Measurements from ENCODE around the gene MPIG6B. TPM values are rescaled to one million over a fixed set of nuclear protein-coding genes. Genes with fewer than 3 reads are reported as not detected.

Gene MPIG6B
- total RNA-seq, 1 donor from 2014 or later: not detected

DNA sequence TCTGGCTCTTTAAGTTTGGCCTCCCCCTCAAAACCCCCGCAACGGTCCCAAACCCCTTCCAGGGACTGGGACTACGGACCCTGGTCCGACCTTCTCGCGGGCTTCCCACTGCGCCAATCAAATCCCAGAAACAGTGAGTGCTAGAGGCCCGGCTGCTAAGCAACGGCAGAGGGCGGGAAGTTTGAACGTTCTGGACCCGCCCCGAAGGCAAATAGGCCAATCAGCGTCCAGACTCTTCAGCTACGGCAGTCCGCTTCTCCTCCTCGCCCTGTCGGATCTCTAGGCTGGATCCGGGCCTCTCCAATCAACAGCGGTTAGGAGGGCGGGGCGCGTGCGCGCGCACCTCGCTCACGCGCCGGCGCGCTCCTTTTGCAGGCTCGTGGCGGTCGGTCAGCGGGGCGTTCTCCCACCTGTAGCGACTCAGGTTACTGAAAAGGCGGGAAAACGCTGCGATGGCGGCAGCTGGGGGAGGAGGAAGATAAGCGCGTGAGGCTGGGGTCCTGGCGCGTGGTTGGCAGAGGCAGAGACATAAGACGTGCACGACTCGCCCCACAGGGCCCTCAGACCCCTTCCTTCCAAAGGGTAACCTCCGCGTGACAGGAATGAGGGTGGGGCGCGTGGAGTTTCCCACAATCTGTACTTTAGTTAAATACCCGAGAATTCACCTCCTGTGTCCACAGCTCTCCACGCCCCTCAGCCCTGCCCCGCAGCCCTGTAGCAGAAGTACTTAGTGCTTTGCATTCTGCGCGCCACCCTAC, 16.6 kb downstream of the MPIG6B start, which contains the start of gene MSH5:
TSS of gene MSH5 (plus strand) at position 367 of the 758 bp plus-strand sequence. CDS start 462 bp downstream, outside the sequence.
- H3K9me3 Mint-ChIP-seq: no peaks in the 10 kb centered on the region
- peaks cover 31% of the 10 kb centered on the region for H3K36me3 Mint-ChIP-seq (ENCODE audit: low read depth)
- peak; percentile 97 for DNase-seq (ENCODE audit: low spot score)
- H3K27ac Mint-ChIP-seq: peak within 1 kb of the TSS; percentile 99
- peaks cover 64% of the 10 kb centered on the region for H3K4me1 Mint-ChIP-seq (ENCODE audit: low read depth)
- H3K4me3 Mint-ChIP-seq: peak within 1 kb of the TSS; percentile 98
- H3K27me3 Mint-ChIP-seq (ENCODE audit: insufficient read depth): peaks cover 3% of the 10 kb centered on the region
- intact Hi-C loops (cut with micrococcal nuclease): loop anchor here (1.0 to 5.0 kb wide), 9 partner anchors 55 to 438 kb away; partner anchors contain the start of genes ATP6V1G2, HSPA1B, LTA and NFKBIL1

DNA sequence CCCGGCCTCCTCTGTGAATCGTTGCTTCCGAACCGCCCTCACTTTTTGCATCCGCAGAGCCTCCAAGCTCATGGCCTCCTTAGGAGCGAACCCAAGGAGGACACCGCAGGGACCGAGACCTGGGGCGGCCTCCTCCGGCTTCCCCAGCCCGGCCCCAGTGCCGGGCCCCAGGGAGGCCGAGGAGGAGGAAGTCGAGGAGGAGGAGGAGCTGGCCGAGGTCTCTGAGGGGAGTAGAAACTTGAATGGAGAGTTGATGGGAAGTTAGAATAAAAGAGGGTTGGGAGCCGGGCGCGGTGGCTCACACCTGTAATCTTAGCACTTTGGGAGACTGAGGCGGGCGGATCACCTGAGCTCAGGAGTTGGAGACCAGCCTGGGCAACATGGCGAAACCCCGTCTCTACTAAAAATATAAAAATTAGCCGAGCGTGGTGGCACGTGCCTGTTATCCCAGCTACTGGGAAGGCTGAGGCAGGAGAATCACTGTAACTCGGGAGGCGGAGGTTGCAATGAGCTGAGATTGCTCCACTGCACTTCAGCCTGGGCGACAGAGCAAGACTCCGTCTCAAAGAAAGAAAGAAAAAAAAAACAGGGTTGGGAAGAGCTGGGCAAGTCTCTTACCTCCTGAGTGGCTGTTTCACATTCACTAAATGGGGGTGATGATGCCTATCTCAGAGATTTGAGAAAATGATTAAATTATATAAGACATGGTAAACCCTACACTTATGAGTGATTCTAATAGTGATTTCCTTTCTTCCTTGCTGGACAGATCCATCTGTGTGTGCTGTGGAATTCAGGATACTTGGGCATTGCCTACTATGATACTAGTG, 17.4 kb downstream of the MPIG6B start:
- H3K27ac Mint-ChIP-seq: peak overlapping the region; percentile 99
- peaks cover 3% of the 10 kb centered on the region for H3K27me3 Mint-ChIP-seq (ENCODE audit: insufficient read depth)
- H3K4me1 Mint-ChIP-seq (ENCODE audit: low read depth): peaks cover 61% of the 10 kb centered on the region
- H3K4me3 Mint-ChIP-seq: peak overlapping the region; percentile 90
- peaks cover 30% of the 10 kb centered on the region for H3K36me3 Mint-ChIP-seq (ENCODE audit: low read depth)
- intact Hi-C loops (cut with micrococcal nuclease): no loop called here
- H3K9me3 Mint-ChIP-seq: no peaks in the 10 kb centered on the region
- DNase-seq (ENCODE audit: low spot score): no peak

GRCh38 chr6:31741815-31742214, 18.6 kb downstream of the MPIG6B start:
- peaks cover 58% of the 10 kb centered on the region for H3K4me1 Mint-ChIP-seq (ENCODE audit: low read depth)
- intact Hi-C loops (cut with micrococcal nuclease): no loop called here
- peak overlapping the region; percentile 90 for H3K4me3 Mint-ChIP-seq
- H3K36me3 Mint-ChIP-seq (ENCODE audit: low read depth): peaks cover 29% of the 10 kb centered on the region
- no peak for DNase-seq (ENCODE audit: low spot score)
- no peaks in the 10 kb centered on the region for H3K27me3 Mint-ChIP-seq (ENCODE audit: insufficient read depth)
- no peak overlapping the region for H3K27ac Mint-ChIP-seq
- no peaks in the 10 kb centered on the region for H3K9me3 Mint-ChIP-seq

DNA sequence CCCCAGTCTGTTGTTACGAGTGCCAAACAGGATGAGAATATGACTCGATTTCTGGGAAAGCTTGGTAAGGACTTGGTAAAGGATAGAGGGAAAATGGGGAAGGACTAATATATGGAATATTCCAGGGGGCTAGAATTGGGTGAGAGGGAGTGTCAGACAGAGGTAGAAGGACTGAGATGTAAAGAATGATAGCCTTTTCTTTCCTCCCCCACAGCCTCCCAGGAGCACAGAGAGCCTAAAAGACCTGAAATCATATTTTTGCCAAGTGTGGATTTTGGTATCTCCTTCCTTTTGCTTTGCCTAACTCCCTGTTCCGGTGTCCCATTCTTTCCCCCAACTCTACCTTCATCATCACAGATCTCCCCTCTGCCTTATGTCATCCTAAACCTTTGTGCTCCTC, 19.7 kb downstream of the MPIG6B start:
- H3K36me3 Mint-ChIP-seq (ENCODE audit: low read depth): peaks cover 32% of the 10 kb centered on the region
- intact Hi-C loops (cut with micrococcal nuclease): no loop called here

GRCh38 chr6:31744422-31744821, 21.2 kb downstream of the MPIG6B start:
- H3K4me3 Mint-ChIP-seq: no peak overlapping the region
- peaks cover 35% of the 10 kb centered on the region for H3K36me3 Mint-ChIP-seq (ENCODE audit: low read depth)
- H3K4me1 Mint-ChIP-seq (ENCODE audit: low read depth): peaks cover 32% of the 10 kb centered on the region
- peak overlapping the region; percentile 57 for H3K27ac Mint-ChIP-seq
- no peaks in the 10 kb centered on the region for H3K9me3 Mint-ChIP-seq
- no peak for DNase-seq (ENCODE audit: low spot score)
- H3K27me3 Mint-ChIP-seq (ENCODE audit: insufficient read depth): no peaks in the 10 kb centered on the region
- intact Hi-C loops (cut with micrococcal nuclease): no loop called here

More for the DNA sequence above, 19.7 kb downstream of the MPIG6B start:
- H3K27me3 Mint-ChIP-seq (ENCODE audit: insufficient read depth): no peaks in the 10 kb centered on the region
- peaks cover 47% of the 10 kb centered on the region for H3K4me1 Mint-ChIP-seq (ENCODE audit: low read depth)
- H3K9me3 Mint-ChIP-seq: no peaks in the 10 kb centered on the region
- H3K4me3 Mint-ChIP-seq: peak overlapping the region; percentile 13
- no peak overlapping the region for H3K27ac Mint-ChIP-seq
- no peak for DNase-seq (ENCODE audit: low spot score)

DNA sequence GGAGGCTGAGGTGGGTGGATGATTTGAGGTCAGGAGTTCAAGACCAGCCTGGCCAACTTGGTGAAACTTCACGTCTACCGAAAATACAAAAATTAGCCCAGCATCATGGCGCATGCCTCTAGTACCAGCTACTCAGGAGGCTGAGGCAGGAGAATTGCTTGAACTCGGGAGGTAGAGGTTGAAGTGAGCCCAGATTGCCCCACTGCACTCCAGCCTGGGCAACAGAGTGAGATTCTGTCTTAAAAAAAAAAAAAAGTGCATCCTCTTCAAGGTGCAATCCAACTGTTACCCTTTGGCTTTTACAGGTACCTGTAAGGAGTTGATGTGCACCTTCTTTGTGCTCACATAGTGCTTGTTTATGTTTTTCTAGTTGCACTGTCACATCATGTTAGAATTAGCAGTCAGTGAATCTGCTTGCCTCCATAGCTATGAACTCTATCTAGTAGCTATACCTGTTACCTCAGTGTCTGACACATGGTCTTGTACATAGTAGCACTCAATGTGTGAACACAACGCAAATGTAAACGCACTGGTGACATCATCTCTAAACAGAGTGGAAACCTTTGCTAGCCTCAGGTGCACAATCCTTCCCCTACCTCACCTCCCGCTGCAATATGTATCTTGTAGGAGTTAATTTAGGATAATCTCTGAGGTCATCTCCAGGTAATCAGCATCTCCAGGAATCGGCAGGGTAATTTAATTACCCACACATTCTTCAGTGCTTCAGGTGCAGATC, 26.3 kb downstream of the MPIG6B start:
- Mint-ChIP-seq H3K36me3 (ENCODE audit: low read depth) (peaks cover 23% of the 10 kb centered on the region), H3K27me3 (ENCODE audit: insufficient read depth) (no peaks in the 10 kb centered on the region), H3K27ac (no peak overlapping the region), H3K9me3 (no peaks in the 10 kb centered on the region), H3K4me3 (no peak overlapping the region), H3K4me1 (ENCODE audit: low read depth) (peaks cover 6% of the 10 kb centered on the region)
- DNase-seq (ENCODE audit: low spot score): no peak
- intact Hi-C loops (cut with micrococcal nuclease): no loop called here

- Mint-ChIP-seq H3K9me3 (no peaks in the 10 kb centered on the region), H3K4me3 (no peak overlapping the region), H3K27me3 (ENCODE audit: insufficient read depth) (no peaks in the 10 kb centered on the region), H3K36me3 (ENCODE audit: low read depth) (peaks cover 18% of the 10 kb centered on the region), H3K4me1 (ENCODE audit: low read depth) (peaks cover 5% of the 10 kb centered on the region), H3K27ac (no peak overlapping the region)
- intact Hi-C loops (cut with micrococcal nuclease): no loop called here
- DNase-seq (ENCODE audit: low spot score): no peak
Observed at GRCh38 chr6:31750411-31751022, 27.3 kb downstream of the MPIG6B start.

DNA sequence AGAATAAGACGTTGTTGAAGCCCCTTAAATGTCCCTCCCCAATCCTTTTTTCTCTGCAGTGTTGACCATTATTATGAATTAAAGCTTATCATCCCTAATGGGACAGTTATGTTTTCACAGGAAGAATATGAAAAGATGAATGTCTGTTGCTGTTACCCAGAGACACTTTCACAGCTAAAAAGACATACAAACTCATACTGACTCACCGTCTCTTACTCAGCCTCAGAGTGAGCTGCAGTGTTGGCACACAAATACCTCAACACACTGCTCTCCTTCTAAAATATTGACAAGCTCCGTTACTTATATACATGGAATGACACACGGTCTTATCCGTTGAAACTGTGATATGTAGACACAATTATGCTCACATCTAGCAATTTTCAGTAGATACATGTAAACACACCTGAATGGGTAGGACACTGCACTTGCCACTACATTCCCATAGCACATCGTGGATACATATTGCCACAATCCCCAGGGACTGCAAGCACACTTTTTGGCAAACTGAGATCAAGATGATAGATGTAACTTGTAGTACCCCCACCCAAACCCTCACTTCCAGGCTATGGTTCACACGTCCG, 29.7 kb downstream of the MPIG6B start:
- no peak for DNase-seq (ENCODE audit: low spot score)
- Mint-ChIP-seq H3K36me3 (ENCODE audit: low read depth) (peaks cover 13% of the 10 kb centered on the region), H3K9me3 (no peaks in the 10 kb centered on the region), H3K4me1 (ENCODE audit: low read depth) (peaks cover 5% of the 10 kb centered on the region), H3K4me3 (no peak overlapping the region), H3K27ac (no peak overlapping the region), H3K27me3 (ENCODE audit: insufficient read depth) (no peaks in the 10 kb centered on the region)
- intact Hi-C loops (cut with micrococcal nuclease): no loop called here

DNA sequence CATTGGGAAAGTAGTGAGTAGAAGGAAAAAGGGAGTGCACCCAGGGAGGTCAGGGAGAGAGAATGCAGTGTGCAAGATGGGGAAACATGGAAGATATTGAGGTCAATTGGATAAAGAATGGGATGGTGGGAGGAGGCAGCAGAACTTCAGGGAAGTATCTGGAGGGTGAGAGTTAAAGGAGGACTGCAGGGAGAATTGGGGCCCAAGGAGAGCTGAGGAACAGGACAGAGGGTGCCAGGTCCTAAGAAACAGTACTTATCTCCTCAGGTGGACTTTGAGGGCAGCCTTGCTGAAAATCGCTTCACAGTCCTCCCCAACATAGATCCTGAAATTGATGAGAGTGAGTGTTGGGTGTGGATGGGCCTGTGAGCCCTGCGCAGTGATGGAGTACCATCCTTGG, 35.1 kb downstream of the MPIG6B start:
- Mint-ChIP-seq H3K9me3 (no peaks in the 10 kb centered on the region), H3K4me1 (ENCODE audit: low read depth) (no peaks in the 10 kb centered on the region), H3K27me3 (ENCODE audit: insufficient read depth) (no peaks in the 10 kb centered on the region), H3K27ac (no peak overlapping the region), H3K36me3 (ENCODE audit: low read depth) (peaks cover 28% of the 10 kb centered on the region), H3K4me3 (no peak overlapping the region)
- no peak for DNase-seq (ENCODE audit: low spot score)
- intact Hi-C loops (cut with micrococcal nuclease): no loop called here

DNA sequence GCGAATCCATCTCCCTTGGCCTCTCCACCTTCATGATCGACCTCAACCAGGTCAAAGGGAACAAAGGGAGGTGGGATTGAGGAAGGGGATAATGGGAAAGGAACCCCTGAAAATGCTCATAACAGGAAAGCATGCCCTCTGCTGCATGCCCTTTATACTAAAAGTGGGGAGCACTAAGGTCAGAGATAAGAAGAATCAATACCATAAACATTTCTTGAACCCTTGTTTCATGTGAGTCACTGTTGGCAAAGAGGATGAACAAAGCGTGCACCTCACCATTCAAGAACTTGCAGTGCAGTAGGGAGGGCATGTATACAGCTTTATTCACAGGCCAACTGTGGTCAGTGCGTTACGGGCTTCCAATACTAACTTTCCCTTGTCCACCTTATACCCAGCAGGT, 37.6 kb downstream of the MPIG6B start:
- Mint-ChIP-seq H3K36me3 (ENCODE audit: low read depth) (peaks cover 30% of the 10 kb centered on the region), H3K4me1 (ENCODE audit: low read depth) (no peaks in the 10 kb centered on the region), H3K4me3 (no peak overlapping the region), H3K9me3 (no peaks in the 10 kb centered on the region), H3K27ac (no peak overlapping the region), H3K27me3 (ENCODE audit: insufficient read depth) (no peaks in the 10 kb centered on the region)
- no peak for DNase-seq (ENCODE audit: low spot score)
- intact Hi-C loops (cut with micrococcal nuclease): no loop called here

GRCh38 chr6:31761343-31761742, 38.2 kb downstream of the MPIG6B start:
- H3K27me3 Mint-ChIP-seq (ENCODE audit: insufficient read depth): no peaks in the 10 kb centered on the region
- H3K27ac Mint-ChIP-seq: no peak overlapping the region
- H3K36me3 Mint-ChIP-seq (ENCODE audit: low read depth): peaks cover 30% of the 10 kb centered on the region
- no peak overlapping the region for H3K4me3 Mint-ChIP-seq
- no peaks in the 10 kb centered on the region for H3K4me1 Mint-ChIP-seq (ENCODE audit: low read depth)
- DNase-seq (ENCODE audit: low spot score): no peak
- intact Hi-C loops (cut with micrococcal nuclease): no loop called here
- no peaks in the 10 kb centered on the region for H3K9me3 Mint-ChIP-seq

GRCh38 chr6:31762356-31762755, 39.2 kb downstream of the MPIG6B start, which contains the start of gene SAPCD1:
SAPCD1 (plus strand) TSS chr6:31762656; CDS start chr6:31763055, 399 bp downstream.
- Mint-ChIP-seq H3K36me3 (ENCODE audit: low read depth) (peaks cover 30% of the 10 kb centered on the region), H3K4me1 (ENCODE audit: low read depth) (no peaks in the 10 kb centered on the region), H3K9me3 (no peaks in the 10 kb centered on the region), H3K27ac (peak within 1 kb of the TSS; percentile 70), H3K4me3 (no peak within 1 kb of the TSS), H3K27me3 (ENCODE audit: insufficient read depth) (no peaks in the 10 kb centered on the region)
- intact Hi-C loops (cut with micrococcal nuclease): no loop called here
- no peak for DNase-seq (ENCODE audit: low spot score)

All from activated T-helper 1 cell treated with anti-CD3 and anti-CD28 coated beads, Interleukin-12 subunit alpha, Interleukin-12 subunit beta, Interleukin-2, Interleukin-4 antibody, amounts not matched to agents 30 ng/mL and 10 ng/mL and 1 ng/mL, durations not matched to agents 14 hours and 24 hours and 36 hours (primary cell).